Neural progenitor cell (in vitro differentiated cells): ENCODE results near the gene RAPGEF4.

Experiments used
- EZH2 ChIP-seq: fragments of 200-600 bp; sonication (generic); IDR thresholded peaks from 2 replicates; pipeline ENCODE4 v1.6.1; 2017; ENCODE audit warnings: antibody characterized with exemption, mild to moderate bottlenecking, moderate library complexity
- EZH2phosphoT487 ChIP-seq: fragments of 200-600 bp; sonication (generic); IDR thresholded peaks from 2 replicates; pipeline ENCODE4 v1.6.1; 2017; ENCODE audit warnings: antibody characterized with exemption
- TF ChIP-seq, protein P1 (sequence below): fragments of 200-600 bp; sonication (generic); IDR thresholded peaks from 2 replicates; pipeline ENCODE4 v1.5.1; 2017; ENCODE audit warnings: antibody characterized with exemption, mild to moderate bottlenecking

- TF ChIP-seq, protein P1, sequence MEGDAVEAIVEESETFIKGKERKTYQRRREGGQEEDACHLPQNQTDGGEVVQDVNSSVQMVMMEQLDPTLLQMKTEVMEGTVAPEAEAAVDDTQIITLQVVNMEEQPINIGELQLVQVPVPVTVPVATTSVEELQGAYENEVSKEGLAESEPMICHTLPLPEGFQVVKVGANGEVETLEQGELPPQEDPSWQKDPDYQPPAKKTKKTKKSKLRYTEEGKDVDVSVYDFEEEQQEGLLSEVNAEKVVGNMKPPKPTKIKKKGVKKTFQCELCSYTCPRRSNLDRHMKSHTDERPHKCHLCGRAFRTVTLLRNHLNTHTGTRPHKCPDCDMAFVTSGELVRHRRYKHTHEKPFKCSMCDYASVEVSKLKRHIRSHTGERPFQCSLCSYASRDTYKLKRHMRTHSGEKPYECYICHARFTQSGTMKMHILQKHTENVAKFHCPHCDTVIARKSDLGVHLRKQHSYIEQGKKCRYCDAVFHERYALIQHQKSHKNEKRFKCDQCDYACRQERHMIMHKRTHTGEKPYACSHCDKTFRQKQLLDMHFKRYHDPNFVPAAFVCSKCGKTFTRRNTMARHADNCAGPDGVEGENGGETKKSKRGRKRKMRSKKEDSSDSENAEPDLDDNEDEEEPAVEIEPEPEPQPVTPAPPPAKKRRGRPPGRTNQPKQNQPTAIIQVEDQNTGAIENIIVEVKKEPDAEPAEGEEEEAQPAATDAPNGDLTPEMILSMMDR: no peak
- TF ChIP-seq EZH2: no peak
- TF ChIP-seq EZH2phosphoT487: no peak
These were observed 301.8 kb downstream of the RAPGEF4 start for GRCh38 chr2:173037245-173038120.
